Measurements from ENCODE around the gene GAS1.

GAS1 gene

DNA sequence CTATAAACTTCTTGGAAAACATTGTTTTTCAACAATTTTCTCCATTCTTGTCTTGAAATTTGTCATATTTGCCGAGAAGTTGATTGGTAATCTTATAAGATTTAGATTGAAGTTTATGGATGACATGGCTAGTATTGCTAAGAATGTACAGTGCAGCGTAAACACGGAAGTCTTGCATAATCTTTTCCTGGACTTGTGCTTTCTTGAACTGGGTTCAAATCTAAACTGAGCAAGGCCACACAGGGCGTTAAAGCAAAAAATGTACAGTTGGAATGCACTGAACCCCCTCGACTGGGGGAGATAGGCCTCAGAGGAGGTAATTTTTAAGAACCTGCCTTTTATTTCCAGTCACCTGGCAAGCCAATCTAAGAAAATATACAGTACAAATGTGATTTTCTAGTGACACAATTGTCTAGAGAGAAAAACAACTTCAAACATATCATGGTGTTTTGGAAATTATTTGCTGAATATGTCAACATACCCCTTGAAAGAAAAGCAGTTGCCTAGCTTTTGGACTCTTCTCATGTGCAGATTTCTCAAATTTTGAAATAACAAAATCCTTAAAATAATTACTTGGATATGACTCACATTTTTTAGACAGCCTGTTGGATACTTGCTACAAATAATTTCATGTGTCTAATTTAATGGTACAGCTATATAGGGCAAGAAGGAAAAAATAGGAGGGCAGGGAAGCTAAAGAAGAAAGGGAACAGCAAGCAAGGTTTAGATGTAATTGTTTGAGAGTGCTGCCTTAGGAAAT, 18.5 kb upstream of the GAS1 start:
- no peaks in the 10 kb centered on the region for H3K36me3 ChIP-seq (ENCODE audit: control insufficient read depth in 2 of 2, insufficient read depth in 2 of 2, low read length in 2 of 2)
- no peak overlapping the region for H3K9ac ChIP-seq (ENCODE audit: low read depth in 1 of 2, low read length in 2 of 2)
- H3K27ac ChIP-seq (ENCODE audit: low read depth in 2 of 2, low read length in 2 of 2) = no peak overlapping the region

DNA sequence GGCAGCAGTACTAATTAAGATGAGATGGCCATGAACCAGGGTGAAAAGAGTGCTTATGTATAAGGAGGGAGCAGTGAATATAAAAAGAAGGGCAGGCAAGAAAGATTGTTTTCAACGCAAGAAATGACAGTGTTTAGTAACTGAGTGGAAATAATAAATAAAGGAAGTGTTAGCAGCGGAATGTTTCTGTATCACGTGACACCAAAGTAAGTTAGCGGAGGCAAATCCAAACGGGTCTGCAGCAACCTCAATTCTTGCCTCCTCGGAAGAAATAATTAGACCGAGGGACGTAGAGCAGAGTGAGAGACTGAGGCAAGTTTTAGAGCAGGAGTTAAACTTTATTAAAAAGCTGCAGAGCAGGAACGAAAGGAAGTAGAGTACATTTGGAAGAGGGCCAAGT, 15.4 kb upstream of the GAS1 start:
- Histone ChIP-seq H3K27me3 (ENCODE audit: control insufficient read depth in 2 of 2, insufficient read depth in 2 of 2, low read length in 2 of 2) (peaks cover 0 to 2% of the 10 kb centered on the region in 2 donors), H3K4me3 (ENCODE audit: low read length in 2 of 2) (no peak overlapping the region), H3K36me3 (ENCODE audit: control insufficient read depth in 2 of 2, insufficient read depth in 2 of 2, low read length in 2 of 2) (no peaks in the 10 kb centered on the region), H3K4me1 (ENCODE audit: control insufficient read depth in 2 of 2, insufficient read depth in 2 of 2, low read length in 2 of 2) (no peaks in the 10 kb centered on the region), H3K27ac (ENCODE audit: low read depth in 2 of 2, low read length in 2 of 2) (no peak overlapping the region), H3K9me3 (ENCODE audit: control insufficient read depth in 2 of 2, low read length in 2 of 2) (no peaks in the 10 kb centered on the region), H3K9ac (ENCODE audit: low read depth in 1 of 2, low read length in 2 of 2) (no peak overlapping the region)

More for the DNA sequence above, 18.5 kb upstream of the GAS1 start:
- Histone ChIP-seq H3K27me3 (ENCODE audit: control insufficient read depth in 2 of 2, insufficient read depth in 2 of 2, low read length in 2 of 2) (no peaks in the 10 kb centered on the region), H3K9me3 (ENCODE audit: control insufficient read depth in 2 of 2, low read length in 2 of 2) (no peaks in the 10 kb centered on the region), H3K4me3 (ENCODE audit: low read length in 2 of 2) (no peak overlapping the region), H3K4me1 (ENCODE audit: control insufficient read depth in 2 of 2, insufficient read depth in 2 of 2, low read length in 2 of 2) (no peaks in the 10 kb centered on the region)

DNA sequence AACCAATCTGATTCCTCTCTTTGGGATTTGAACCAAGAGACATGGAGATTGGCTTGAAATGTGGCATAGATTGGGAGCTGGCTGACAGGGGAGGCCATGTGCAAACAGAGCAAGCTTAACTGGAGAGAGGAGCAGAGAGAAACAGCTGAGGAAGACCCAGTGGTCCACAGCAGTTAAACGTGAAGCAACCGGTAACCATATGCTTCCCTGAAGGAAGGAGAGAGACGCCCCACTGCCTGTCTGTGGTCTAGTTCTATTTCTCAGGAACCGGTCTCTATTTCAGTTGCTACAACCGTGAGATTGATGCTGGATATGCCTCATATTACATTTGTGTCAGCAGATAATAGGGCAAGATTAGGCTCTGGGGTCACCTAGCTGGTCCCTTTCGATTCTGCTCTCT, 13.6 kb upstream of the GAS1 start:
- no peak overlapping the region for H3K4me3 ChIP-seq (ENCODE audit: low read length in 2 of 2)
- H3K9ac ChIP-seq (ENCODE audit: low read depth in 1 of 2, low read length in 2 of 2) = no peak overlapping the region
- no peaks in the 10 kb centered on the region for H3K4me1 ChIP-seq (ENCODE audit: control insufficient read depth in 2 of 2, insufficient read depth in 2 of 2, low read length in 2 of 2)
- no peak overlapping the region for H3K27ac ChIP-seq (ENCODE audit: low read depth in 2 of 2, low read length in 2 of 2)
- H3K27me3 ChIP-seq (ENCODE audit: control insufficient read depth in 2 of 2, insufficient read depth in 2 of 2, low read length in 2 of 2) = peaks cover 0 to 2% of the 10 kb centered on the region in 2 donors
- H3K9me3 ChIP-seq (ENCODE audit: control insufficient read depth in 2 of 2, low read length in 2 of 2) = no peaks in the 10 kb centered on the region
- H3K36me3 ChIP-seq (ENCODE audit: control insufficient read depth in 2 of 2, insufficient read depth in 2 of 2, low read length in 2 of 2) = no peaks in the 10 kb centered on the region

DNA sequence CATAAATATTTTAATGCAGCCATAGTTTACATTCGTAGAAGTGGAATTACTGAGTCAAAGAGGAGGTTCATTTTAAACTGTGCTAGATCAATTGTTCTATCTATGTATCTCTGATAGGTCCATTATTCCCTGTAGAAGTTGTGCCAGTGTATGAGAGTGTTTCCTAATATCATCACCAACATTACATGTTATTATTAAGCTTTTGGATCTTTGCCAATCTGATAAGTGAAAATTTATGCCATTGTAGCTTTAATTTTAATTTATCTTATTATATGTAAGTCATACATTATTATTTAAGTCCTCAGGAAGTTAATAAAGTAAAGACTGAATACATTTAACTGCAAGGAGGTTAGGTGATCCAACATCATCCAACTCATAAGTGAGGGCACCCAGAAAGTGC, 10.9 kb upstream of the GAS1 start:
- peaks cover 0 to 2% of the 10 kb centered on the region in 2 donors for H3K27me3 ChIP-seq (ENCODE audit: control insufficient read depth in 2 of 2, insufficient read depth in 2 of 2, low read length in 2 of 2)
- H3K4me1 ChIP-seq (ENCODE audit: control insufficient read depth in 2 of 2, insufficient read depth in 2 of 2, low read length in 2 of 2) = no peaks in the 10 kb centered on the region

DNA sequence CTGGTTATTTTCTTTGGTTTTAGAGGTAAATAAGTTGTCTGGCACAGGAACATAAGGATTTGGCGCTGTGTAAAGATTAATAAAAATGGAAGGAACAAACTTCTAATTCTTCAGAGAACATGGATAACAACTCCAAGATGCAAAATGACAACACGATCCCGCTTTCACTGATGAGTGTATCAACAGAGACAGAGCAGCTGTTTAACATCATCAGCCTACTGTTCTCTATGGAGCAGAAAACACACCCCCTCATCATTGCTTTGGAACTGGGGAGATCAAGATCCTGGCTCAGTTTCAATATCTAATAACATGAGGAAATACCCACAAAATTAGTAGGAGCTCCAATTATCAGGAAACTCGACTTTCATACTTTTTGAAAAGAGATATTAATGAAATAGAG, 8.3 kb upstream of the GAS1 start:
- Histone ChIP-seq H3K27me3 (ENCODE audit: control insufficient read depth in 2 of 2, insufficient read depth in 2 of 2, low read length in 2 of 2) (peaks cover 0 to 2% of the 10 kb centered on the region in 2 donors), H3K4me3 (ENCODE audit: low read length in 2 of 2) (no peak overlapping the region), H3K9ac (ENCODE audit: low read depth in 1 of 2, low read length in 2 of 2) (no peak overlapping the region), H3K9me3 (ENCODE audit: control insufficient read depth in 2 of 2, low read length in 2 of 2) (no peaks in the 10 kb centered on the region), H3K36me3 (ENCODE audit: control insufficient read depth in 2 of 2, insufficient read depth in 2 of 2, low read length in 2 of 2) (no peaks in the 10 kb centered on the region), H3K27ac (ENCODE audit: low read depth in 2 of 2, low read length in 2 of 2) (no peak overlapping the region), H3K4me1 (ENCODE audit: control insufficient read depth in 2 of 2, insufficient read depth in 2 of 2, low read length in 2 of 2) (no peaks in the 10 kb centered on the region)

More for the DNA sequence above, 10.9 kb upstream of the GAS1 start:
- no peak overlapping the region for H3K9ac ChIP-seq (ENCODE audit: low read depth in 1 of 2, low read length in 2 of 2)
- H3K36me3 ChIP-seq (ENCODE audit: control insufficient read depth in 2 of 2, insufficient read depth in 2 of 2, low read length in 2 of 2) = no peaks in the 10 kb centered on the region
- no peak overlapping the region for H3K4me3 ChIP-seq (ENCODE audit: low read length in 2 of 2)
- H3K9me3 ChIP-seq (ENCODE audit: control insufficient read depth in 2 of 2, low read length in 2 of 2) = no peaks in the 10 kb centered on the region
- no peak overlapping the region for H3K27ac ChIP-seq (ENCODE audit: low read depth in 2 of 2, low read length in 2 of 2)

DNA sequence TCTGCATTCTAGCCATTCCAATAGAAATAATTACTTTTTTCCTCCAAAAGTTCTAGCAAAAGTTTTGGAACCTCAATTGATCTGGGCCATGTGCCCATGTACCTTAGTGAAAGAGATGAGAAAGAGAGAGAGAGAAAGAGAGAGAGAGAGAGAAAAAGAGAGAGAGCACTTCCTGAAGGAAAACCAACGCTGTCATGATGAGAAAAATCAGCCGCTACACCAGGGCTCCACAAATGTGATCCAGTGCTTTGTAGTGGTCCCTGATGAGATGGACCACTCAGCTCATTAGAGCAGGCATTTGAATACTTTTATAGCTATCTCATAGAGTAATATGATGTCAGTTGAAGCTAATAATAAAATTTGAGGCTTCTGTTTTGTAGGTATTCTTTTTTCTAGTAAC, 7.7 kb upstream of the GAS1 start:
- Histone ChIP-seq H3K9ac (ENCODE audit: low read depth in 1 of 2, low read length in 2 of 2) (no peak overlapping the region), H3K36me3 (ENCODE audit: control insufficient read depth in 2 of 2, insufficient read depth in 2 of 2, low read length in 2 of 2) (no peaks in the 10 kb centered on the region), H3K4me3 (ENCODE audit: low read length in 2 of 2) (no peak overlapping the region), H3K4me1 (ENCODE audit: control insufficient read depth in 2 of 2, insufficient read depth in 2 of 2, low read length in 2 of 2) (no peaks in the 10 kb centered on the region), H3K27ac (ENCODE audit: low read depth in 2 of 2, low read length in 2 of 2) (no peak overlapping the region), H3K27me3 (ENCODE audit: control insufficient read depth in 2 of 2, insufficient read depth in 2 of 2, low read length in 2 of 2) (peaks cover 0 to 2% of the 10 kb centered on the region in 2 donors), H3K9me3 (ENCODE audit: control insufficient read depth in 2 of 2, low read length in 2 of 2) (no peaks in the 10 kb centered on the region)

DNA sequence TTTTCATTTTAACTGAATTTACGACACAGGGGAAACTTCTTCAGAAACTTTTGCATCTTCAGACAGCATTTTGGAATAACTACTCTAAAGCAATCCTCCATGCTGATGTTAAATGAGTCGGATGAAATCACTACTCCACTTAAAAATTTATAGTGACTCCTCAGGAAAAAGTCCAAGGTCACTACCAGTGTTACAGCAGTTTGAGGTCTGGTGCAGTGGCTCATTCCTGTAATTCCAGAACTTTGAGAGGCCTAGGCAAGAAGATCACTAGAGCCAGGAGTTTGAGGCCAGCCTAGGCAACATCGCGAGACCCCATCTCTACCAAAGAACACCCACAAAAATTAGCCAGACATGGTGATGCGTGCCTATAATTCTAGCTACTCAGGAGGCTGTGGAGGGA, 5.9 kb upstream of the GAS1 start:
- no peak overlapping the region for H3K9ac ChIP-seq (ENCODE audit: low read depth in 1 of 2, low read length in 2 of 2)
- no peak overlapping the region for H3K4me3 ChIP-seq (ENCODE audit: low read length in 2 of 2)
- no peak overlapping the region for H3K27ac ChIP-seq (ENCODE audit: low read depth in 2 of 2, low read length in 2 of 2)
- H3K36me3 ChIP-seq (ENCODE audit: control insufficient read depth in 2 of 2, insufficient read depth in 2 of 2, low read length in 2 of 2) = no peaks in the 10 kb centered on the region
- H3K9me3 ChIP-seq (ENCODE audit: control insufficient read depth in 2 of 2, low read length in 2 of 2) = no peaks in the 10 kb centered on the region
- no peaks in the 10 kb centered on the region for H3K27me3 ChIP-seq (ENCODE audit: control insufficient read depth in 2 of 2, insufficient read depth in 2 of 2, low read length in 2 of 2)
- H3K4me1 ChIP-seq (ENCODE audit: control insufficient read depth in 2 of 2, insufficient read depth in 2 of 2, low read length in 2 of 2) = peaks cover 3 to 5% of the 10 kb centered on the region in 2 donors

DNA sequence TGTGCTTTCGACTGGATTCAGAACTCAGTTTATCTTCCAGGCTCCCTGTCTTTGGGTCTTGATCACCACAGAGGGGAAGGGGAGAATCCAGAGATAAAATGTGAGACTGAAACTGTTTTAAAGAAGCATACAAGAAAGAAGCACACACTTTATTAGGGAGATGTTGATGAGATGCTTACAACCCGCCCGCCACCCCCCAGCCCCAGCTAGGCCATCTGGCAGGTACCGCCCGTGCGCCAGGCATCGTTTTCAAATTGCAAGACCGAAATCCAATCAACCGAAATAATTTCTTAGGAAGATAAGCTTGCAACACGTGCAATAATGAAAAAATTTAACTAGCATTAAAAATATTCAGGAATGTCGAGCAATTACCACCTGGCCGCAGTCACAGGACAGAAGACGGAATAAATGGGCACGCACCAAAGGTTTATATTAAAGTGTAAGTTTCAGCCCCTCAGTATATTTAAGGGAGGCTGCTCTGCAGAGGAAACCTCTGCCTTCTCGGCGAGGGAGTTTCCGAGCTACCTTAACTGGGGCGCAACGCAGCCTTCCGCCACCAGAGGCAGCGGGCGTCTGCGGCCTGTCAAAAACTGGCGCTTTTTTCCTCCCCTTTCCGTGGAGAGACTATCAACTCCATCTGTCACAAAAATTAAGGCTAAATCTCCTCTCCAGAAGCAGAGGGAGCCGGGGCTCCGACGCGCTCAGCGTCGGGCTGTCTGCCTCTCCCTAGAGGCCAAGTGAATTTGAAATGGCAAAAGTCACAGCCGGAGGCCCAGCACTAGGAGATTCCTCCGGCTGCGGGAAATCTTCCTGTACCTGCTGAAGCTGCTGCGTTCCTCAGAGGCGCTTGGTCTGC, 996 bp upstream of the GAS1 start:
- Histone ChIP-seq H3K27me3 (ENCODE audit: control insufficient read depth in 2 of 2, insufficient read depth in 2 of 2, low read length in 2 of 2) (peaks cover 7 to 22% of the 10 kb centered on the region in 2 donors), H3K4me3 (ENCODE audit: low read length in 2 of 2) (peak overlapping the region; percentile 69), H3K9me3 (ENCODE audit: control insufficient read depth in 2 of 2, low read length in 2 of 2) (no peaks in the 10 kb centered on the region), H3K36me3 (ENCODE audit: control insufficient read depth in 2 of 2, insufficient read depth in 2 of 2, low read length in 2 of 2) (no peaks in the 10 kb centered on the region), H3K4me1 (ENCODE audit: control insufficient read depth in 2 of 2, insufficient read depth in 2 of 2, low read length in 2 of 2) (peaks cover 7 to 12% of the 10 kb centered on the region in 2 donors), H3K9ac (ENCODE audit: low read depth in 1 of 2, low read length in 2 of 2) (peak overlapping the region; percentile 19 to 57), H3K27ac (ENCODE audit: low read depth in 2 of 2, low read length in 2 of 2) (peak overlapping the region; percentile 7 to 18)

DNA sequence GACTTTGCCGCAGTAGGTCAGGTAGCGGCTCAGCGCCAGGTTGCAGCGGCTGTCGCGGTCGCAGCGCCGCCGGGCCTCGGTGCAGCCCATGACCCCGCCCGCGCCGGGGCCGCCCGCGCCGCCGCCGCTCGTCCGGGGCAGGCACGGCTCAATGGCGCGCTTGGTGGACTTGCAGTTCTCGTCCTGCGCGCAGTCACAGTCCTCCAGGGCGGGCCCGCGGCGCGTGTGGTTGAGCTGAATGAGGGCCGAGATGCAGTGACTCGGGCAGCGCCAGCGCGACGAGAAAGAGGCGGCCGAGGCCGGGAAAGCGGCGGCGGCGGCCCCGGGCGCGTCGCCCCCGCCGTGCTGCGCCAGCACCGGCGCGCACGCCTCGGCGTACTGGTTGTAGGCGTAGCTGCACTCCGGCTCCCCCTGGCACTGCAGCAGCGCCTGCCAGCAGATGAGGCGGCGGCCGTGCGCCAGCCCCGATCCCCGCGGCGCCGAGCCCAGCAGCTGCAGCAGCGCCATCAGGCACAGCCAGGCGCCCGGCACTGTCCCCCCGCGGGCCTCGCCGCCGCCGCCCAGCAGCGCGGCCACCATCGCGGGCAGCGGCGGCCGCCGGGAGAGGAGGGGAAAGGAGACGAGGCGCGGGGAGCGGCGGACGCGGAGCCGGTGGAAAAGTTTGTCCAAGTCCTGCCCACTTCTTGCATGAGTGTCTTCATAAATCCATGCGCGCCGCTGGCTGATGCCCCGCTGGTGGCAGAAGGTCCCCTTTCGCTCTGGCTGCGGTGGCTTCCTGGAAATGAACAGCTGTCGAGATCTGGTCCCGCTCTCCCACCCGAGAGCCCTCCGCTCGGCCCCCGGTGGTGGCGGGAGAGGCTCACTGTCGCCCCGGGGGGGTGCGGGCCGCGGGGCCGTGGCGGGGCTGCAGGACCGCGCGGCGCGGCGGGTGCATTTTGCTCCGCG, 833 bp downstream of the GAS1 start:
- Histone ChIP-seq H3K4me1 (ENCODE audit: control insufficient read depth in 2 of 2, insufficient read depth in 2 of 2, low read length in 2 of 2) (peaks cover 7 to 12% of the 10 kb centered on the region in 2 donors), H3K27ac (ENCODE audit: low read depth in 2 of 2, low read length in 2 of 2) (peak overlapping the region; percentile 47 to 68), H3K4me3 (ENCODE audit: low read length in 2 of 2) (peak overlapping the region; percentile 69 to 72), H3K9ac (ENCODE audit: low read depth in 1 of 2, low read length in 2 of 2) (peak overlapping the region in 1 of 2 donors; percentile 39), H3K9me3 (ENCODE audit: control insufficient read depth in 2 of 2, low read length in 2 of 2) (no peaks in the 10 kb centered on the region), H3K36me3 (ENCODE audit: control insufficient read depth in 2 of 2, insufficient read depth in 2 of 2, low read length in 2 of 2) (no peaks in the 10 kb centered on the region), H3K27me3 (ENCODE audit: control insufficient read depth in 2 of 2, insufficient read depth in 2 of 2, low read length in 2 of 2) (peaks cover 24 to 37% of the 10 kb centered on the region in 2 donors)
